Upper lobe of left lung (tissue), 6 donors: Measurements from ENCODE around the gene ELFN2. TPM values are rescaled to one million over a fixed set of nuclear protein-coding genes. Genes with fewer than 3 reads are reported as not detected.

Experiments used
- ATAC-seq, 2 donors: fragments of 200-7000 bp; cut with Tn5 transposase; one replicate each; pipeline ENCODE4 v1.9.1; 2022; ENCODE audit warnings: mild to moderate bottlenecking in 2 of 2, moderate library complexity in 2 of 2; ENCODE audit not compliant: low FRiP score in 2 of 2
- DNase-seq, 2 donors: peaks; one replicate each; pipeline ENCODE4 v3.0.0-alpha.2; 2019 to 2020
- H3K27ac ChIP-seq, 4 donors: fragments of 200-600 bp; sonication (generic); one replicate each; pipeline ENCODE4 v1.5.1; 2016 to 2019
- H3K27me3 ChIP-seq, 4 donors: fragments of 200-600 bp; sonication (generic); one replicate each; pipeline ENCODE4 v1.5.1; 2017 to 2019
- H3K36me3 ChIP-seq, 4 donors: fragments of 200-600 bp; sonication (generic); one replicate each; pipeline ENCODE4 v1.5.1; 2016 to 2019
- H3K4me1 ChIP-seq, 4 donors: fragments of 200-600 bp; sonication (generic); one replicate each; pipeline ENCODE4 v1.5.1; 2018 to 2019
- H3K4me3 ChIP-seq, 4 donors: fragments of 200-600 bp; sonication (generic); one replicate each; pipeline ENCODE4 v1.5.1; 2017 to 2019; ENCODE audit warnings: mild to moderate bottlenecking in 2 of 4, moderate library complexity in 1 of 4
- H3K9me3 ChIP-seq, 4 donors: fragments of 200-600 bp; sonication (generic); one replicate each; pipeline ENCODE4 v1.5.1; 2018 to 2019
- EP300 ChIP-seq, 4 donors: sonication (generic); formaldehyde crosslinking; IDR thresholded peaks; one replicate each; pipeline ENCODE4 v1.5.1; 2017; ENCODE audit warnings: antibody characterized with exemption in 4 of 4, control low read depth in 2 of 4
- POLR2A ChIP-seq, 4 donors: fragments of 450-650 bp; IDR thresholded peaks; one replicate each; pipeline ENCODE4 v1.5.1; 2016 to 2017; ENCODE audit warnings: antibody characterized with exemption in 4 of 4, mild to moderate bottlenecking in 2 of 4
- POLR2AphosphoS5 ChIP-seq, 2 donors: sonication (generic); formaldehyde crosslinking; IDR thresholded peaks; one replicate each; pipeline ENCODE4 v1.5.1; 2017; ENCODE audit warnings: antibody characterized with exemption in 2 of 2
- WGBS, 2 donors: methylation state at CpG; one replicate each; pipeline ENCODE4 v1.1.5; 2017 to 2018; 5-methylcytosine and 5-hydroxymethylcytosine counted together
- total RNA-seq, 6 donors: library from RNA; depleted of rRNA in 4 of 6; stranded (reverse); fragments of >200 nt in 4 of 6; gene quantifications; one replicate each; pipeline versions ENCODE4 v1.1.0 to v1.2.1, GENCODE V29; 2016 to 2021
- TF ChIP-seq, protein P1 (sequence below), 6 experiments: fragments of 450-650 bp in 4 of 6; fragments of 200-600 bp in 2 of 6; sonication (generic) in 2 of 6; IDR thresholded peaks; one replicate each; pipeline ENCODE4 v1.5.1; 2016 to 2019; ENCODE audit warnings: antibody characterized with exemption in 6 of 6
- donor health status: DM: no; HTN: no; CAD: no; lungs with moderate emphysema.
- donor health status: DM: no; HTN: yes; CAD: no; lungs with severe emphysema.

The ELFN2 gene
- total RNA-seq, 6 donors from 2014 or later: 0.37 to 9.1 (median 4.5) TPM

- Histone ChIP-seq H3K27me3 (peaks cover 0 to 18% (median 8%) of the 10 kb centered on the region in 4 donors), H3K36me3 (no peaks in the 10 kb centered on the region), H3K4me1 (peaks cover 9 to 35% (median 19%) of the 10 kb centered on the region in 4 donors), H3K27ac (no peak overlapping the region), H3K4me3 (peak overlapping the region in 3 of 4 donors; percentile 39 to 43 (median 43)), H3K9me3 (no peaks in the 10 kb centered on the region)
- no peak for ATAC-seq
- WGBS, 2 donors: 3% methylated on average over 5 to 45 of the region's 70 CpGs
- DNase-seq: peak in 1 of 2 donors; percentile 49
- no peak for TF ChIP-seq EP300 (IDR thresholded peaks at IDR 0.05)
- no peak for TF ChIP-seq POLR2AphosphoS5 (IDR thresholded peaks at IDR 0.05)
- no peak for TF ChIP-seq POLR2A (IDR thresholded peaks at IDR 0.05)
- TF ChIP-seq, protein P1, sequence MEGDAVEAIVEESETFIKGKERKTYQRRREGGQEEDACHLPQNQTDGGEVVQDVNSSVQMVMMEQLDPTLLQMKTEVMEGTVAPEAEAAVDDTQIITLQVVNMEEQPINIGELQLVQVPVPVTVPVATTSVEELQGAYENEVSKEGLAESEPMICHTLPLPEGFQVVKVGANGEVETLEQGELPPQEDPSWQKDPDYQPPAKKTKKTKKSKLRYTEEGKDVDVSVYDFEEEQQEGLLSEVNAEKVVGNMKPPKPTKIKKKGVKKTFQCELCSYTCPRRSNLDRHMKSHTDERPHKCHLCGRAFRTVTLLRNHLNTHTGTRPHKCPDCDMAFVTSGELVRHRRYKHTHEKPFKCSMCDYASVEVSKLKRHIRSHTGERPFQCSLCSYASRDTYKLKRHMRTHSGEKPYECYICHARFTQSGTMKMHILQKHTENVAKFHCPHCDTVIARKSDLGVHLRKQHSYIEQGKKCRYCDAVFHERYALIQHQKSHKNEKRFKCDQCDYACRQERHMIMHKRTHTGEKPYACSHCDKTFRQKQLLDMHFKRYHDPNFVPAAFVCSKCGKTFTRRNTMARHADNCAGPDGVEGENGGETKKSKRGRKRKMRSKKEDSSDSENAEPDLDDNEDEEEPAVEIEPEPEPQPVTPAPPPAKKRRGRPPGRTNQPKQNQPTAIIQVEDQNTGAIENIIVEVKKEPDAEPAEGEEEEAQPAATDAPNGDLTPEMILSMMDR (IDR thresholded peaks at IDR 0.05): no peak
These were observed 7.2 kb downstream of the ELFN2 start for GRCh38 chr22:37419969-37420685.

- peak overlapping the region in 3 of 4 donors; percentile 39 to 43 (median 43) for H3K4me3 ChIP-seq
- peaks cover 0 to 18% (median 8%) of the 10 kb centered on the region in 4 donors for H3K27me3 ChIP-seq
- DNase-seq (no peak), ATAC-seq (no peak)
- no peaks in the 10 kb centered on the region for H3K9me3 ChIP-seq
- no peak for TF ChIP-seq EP300 (IDR thresholded peaks at IDR 0.05)
- no peak for TF ChIP-seq POLR2A (IDR thresholded peaks at IDR 0.05)
- TF ChIP-seq, protein P1 (IDR thresholded peaks at IDR 0.05): no peak
- TF ChIP-seq POLR2AphosphoS5 (IDR thresholded peaks at IDR 0.05): no peak
- WGBS, 2 donors: 24% methylated on average over 34 of the region's 43 CpGs; no CpG with 5 or more reads in 1 of the 2 donors
- peaks cover 9 to 35% (median 19%) of the 10 kb centered on the region in 4 donors for H3K4me1 ChIP-seq
- H3K27ac ChIP-seq: no peak overlapping the region
- no peaks in the 10 kb centered on the region for H3K36me3 ChIP-seq
These were observed 7.8 kb downstream of the ELFN2 start for GRCh38 chr22:37419370-37419968.

DNA sequence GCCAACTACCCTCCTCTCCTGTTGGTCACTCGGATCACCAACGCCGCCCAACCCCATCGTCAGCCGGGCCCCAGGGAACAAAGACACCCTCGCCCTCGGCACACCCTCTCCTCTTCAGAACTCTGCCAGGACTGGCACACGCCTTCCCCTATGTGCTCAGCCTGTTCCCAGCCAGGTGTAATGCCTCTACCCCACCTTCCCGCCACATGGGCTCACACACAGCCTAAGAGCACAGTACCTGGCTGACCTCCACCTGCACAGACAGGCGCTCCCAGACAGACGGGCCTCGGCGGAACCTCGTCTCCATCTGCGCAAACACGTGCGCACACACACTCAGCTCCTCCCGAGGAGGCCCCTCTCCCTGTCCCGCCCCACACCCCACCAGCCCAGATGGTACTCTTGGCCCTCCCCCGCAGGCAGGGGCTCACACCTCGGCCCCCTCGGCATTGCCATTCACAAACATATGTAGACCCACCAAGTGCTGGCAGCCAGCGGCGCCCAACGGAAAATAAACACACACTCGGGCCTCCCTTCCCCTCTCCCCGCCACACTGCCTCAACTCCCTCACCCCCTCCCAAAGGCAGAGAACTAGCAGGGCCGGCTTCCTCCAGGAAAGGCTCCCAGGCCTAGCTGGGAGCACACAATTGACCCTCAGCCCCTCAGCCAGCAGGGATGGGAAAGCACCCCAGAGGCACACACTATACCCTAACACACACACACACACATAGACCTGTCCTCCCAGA lies 8.5 kb downstream of the ELFN2 start:
- no peak overlapping the region for H3K4me3 ChIP-seq
- no peak overlapping the region for H3K27ac ChIP-seq
- TF ChIP-seq, protein P1 (IDR thresholded peaks at IDR 0.05): peak in 1 of 6 experiments; percentile 21
- TF ChIP-seq EP300 (IDR thresholded peaks at IDR 0.05) (no peak), POLR2A (IDR thresholded peaks at IDR 0.05) (peak in 1 of 4 donors; percentile 12)
- H3K4me1 ChIP-seq: peaks cover 9 to 35% (median 19%) of the 10 kb centered on the region in 4 donors
- H3K9me3 ChIP-seq: no peaks in the 10 kb centered on the region
- no peaks in the 10 kb centered on the region for H3K36me3 ChIP-seq
- ATAC-seq (peak in 1 of 2 donors; percentile 85), DNase-seq (peak in 1 of 2 donors; percentile 84)
- peaks cover 0 to 18% (median 8%) of the 10 kb centered on the region in 4 donors for H3K27me3 ChIP-seq
- 46 to 69% methylated on average over 9 to 25 of the region's 28 CpGs for WGBS, 2 donors

DNA sequence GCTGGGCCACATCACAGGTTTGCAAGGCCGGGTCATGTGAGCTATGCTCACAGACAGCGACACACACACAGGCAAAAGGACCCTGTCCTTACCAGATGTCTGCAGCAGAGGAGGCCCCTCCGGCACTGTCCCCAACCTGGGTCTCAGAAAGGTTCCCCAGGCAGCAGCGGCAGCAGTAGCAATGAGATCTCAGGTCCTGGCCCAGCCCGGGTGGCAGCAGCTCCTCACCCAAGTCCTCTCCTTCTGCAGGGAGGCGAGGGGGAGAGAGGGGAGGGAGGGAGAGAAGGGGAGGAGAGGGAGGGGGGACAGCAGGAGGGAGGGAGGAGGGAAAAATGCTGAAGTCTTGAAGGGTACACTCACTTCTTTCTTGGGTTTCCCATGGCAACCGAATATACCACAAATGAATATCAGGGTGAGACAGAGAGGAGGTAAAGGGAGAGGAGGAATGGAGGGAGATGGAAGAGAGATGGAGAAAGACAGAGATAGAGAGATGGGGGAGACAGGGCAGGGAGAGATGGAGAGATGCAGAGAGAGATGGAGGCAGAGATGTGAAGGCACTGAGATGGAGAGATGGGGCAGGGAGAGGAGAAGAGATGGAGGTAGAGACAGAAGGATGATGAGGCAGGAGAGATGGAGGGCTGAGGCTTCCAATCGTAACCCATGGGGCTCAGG lies 9.5 kb downstream of the ELFN2 start:
- DNase-seq (no peak), ATAC-seq (no peak)
- no peak overlapping the region for H3K4me3 ChIP-seq
- peaks cover 0 to 18% (median 8%) of the 10 kb centered on the region in 4 donors for H3K27me3 ChIP-seq
- peaks cover 9 to 35% (median 23%) of the 10 kb centered on the region in 4 donors for H3K4me1 ChIP-seq
- no peaks in the 10 kb centered on the region for H3K9me3 ChIP-seq
- H3K27ac ChIP-seq: no peak overlapping the region
- 68 to 81% methylated on average over 3 to 8 of the region's 8 CpGs for WGBS, 2 donors
- no peak for TF ChIP-seq POLR2AphosphoS5 (IDR thresholded peaks at IDR 0.05)
- no peaks in the 10 kb centered on the region for H3K36me3 ChIP-seq
